ENCODE measurements around the gene ZNF521.

DNA sequence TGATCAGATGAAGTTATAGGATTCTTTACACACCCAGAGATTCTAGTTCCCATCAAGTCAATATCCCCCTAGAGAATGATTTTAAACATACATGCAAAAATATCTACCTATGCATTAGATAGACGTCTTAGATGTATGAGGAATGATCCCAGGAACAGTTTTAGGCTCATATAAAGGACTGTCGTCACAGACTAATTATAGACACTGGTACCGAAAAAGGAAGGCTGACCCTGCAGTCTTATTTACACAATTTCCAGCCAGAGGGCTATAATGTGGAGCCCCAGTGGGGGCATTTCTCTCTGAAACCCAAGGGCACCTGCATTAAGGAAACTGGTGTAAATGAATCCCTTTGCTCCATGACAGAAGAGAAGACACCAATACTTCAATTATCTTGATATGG lies 170.4 kb downstream of the ZNF521 start:
- TF ChIP-seq, protein P1, sequence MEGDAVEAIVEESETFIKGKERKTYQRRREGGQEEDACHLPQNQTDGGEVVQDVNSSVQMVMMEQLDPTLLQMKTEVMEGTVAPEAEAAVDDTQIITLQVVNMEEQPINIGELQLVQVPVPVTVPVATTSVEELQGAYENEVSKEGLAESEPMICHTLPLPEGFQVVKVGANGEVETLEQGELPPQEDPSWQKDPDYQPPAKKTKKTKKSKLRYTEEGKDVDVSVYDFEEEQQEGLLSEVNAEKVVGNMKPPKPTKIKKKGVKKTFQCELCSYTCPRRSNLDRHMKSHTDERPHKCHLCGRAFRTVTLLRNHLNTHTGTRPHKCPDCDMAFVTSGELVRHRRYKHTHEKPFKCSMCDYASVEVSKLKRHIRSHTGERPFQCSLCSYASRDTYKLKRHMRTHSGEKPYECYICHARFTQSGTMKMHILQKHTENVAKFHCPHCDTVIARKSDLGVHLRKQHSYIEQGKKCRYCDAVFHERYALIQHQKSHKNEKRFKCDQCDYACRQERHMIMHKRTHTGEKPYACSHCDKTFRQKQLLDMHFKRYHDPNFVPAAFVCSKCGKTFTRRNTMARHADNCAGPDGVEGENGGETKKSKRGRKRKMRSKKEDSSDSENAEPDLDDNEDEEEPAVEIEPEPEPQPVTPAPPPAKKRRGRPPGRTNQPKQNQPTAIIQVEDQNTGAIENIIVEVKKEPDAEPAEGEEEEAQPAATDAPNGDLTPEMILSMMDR (conservative IDR thresholded peaks at IDR 0.05), result no peak
- TF ChIP-seq EZH2 (IDR thresholded peaks at IDR 0.05; ENCODE audit: low read depth), result no peak

Measured in PC-9 (cell line).